Mesenteric fat pad (tissue), 1 donor: ENCODE data around the gene UACA. TPM values are rescaled to one million over a fixed set of nuclear protein-coding genes. Genes with fewer than 3 reads are reported as not detected.

Experiments used
- total RNA-seq: library from RNA; stranded (reverse); fragmentation: NEBNext Ultra II Directional; extraction: Animal tissue kit (Norgen Biotek cat#: 25700); gene quantifications from one replicate; pipeline ENCODE4 v1.2.1, GENCODE V29; 2021
- donor health status: DM: yes; HTN: yes; CAD: no.

UACA gene
- total RNA-seq, 1 donor from 2014 or later: 55.9 TPM

Other genes starting within 250 kb of the UACA start
- 89.9 TPM for gene LARP6, start 90.6 kb upstream of the UACA start, total RNA-seq
- gene THAP10, start 128.9 kb upstream of the UACA start, total RNA-seq: 1.0 TPM
- 4.0 TPM for gene LRRC49, start 129.3 kb upstream of the UACA start, total RNA-seq